OCI-LY1 (cell line): Measurements from ENCODE around the gene SLFN5.

ENCODE experiments used
- CTCF ChIP-seq: fragments of 200-600 bp; sonication (generic), shearing (Covaris generic); IDR thresholded peaks from 2 replicates; pipeline ENCODE4 v1.5.1; 2017; ENCODE audit warnings: mild to moderate bottlenecking, antibody characterized with exemption, low read length, moderate library complexity, mixed read lengths
- EZH2 ChIP-seq: fragments of 200-600 bp; sonication (generic), shearing (Covaris generic); IDR thresholded peaks from 2 replicates; pipeline ENCODE4 v1.8.0; 2017; ENCODE audit warnings: borderline replicate concordance, mixed run types, mild to moderate bottlenecking, antibody characterized with exemption, low read length, moderate library complexity, mixed read lengths

GRCh38 chr17:35265566-35266141, 22.8 kb downstream of the SLFN5 start:
- TF ChIP-seq CTCF (no peak), EZH2 (no peak)
